Astrocyte (in vitro differentiated cells and primary cell): ENCODE data around the gene HMOX2. TPM values are rescaled to one million over a fixed set of nuclear protein-coding genes. Genes with fewer than 3 reads are reported as not detected.

Experiments
- DNase-seq: peaks from one replicate; pipeline ENCODE4 v3.0.0-alpha.2; 2010; ENCODE audit warnings: low read depth
- FAIRE-seq: peaks from 2 replicates; lab custom pipeline; 2011; peaks lifted over from hg19 to GRCh38; lab: Jason Lieb, UNC
- H2AFZ ChIP-seq: 2 replicates; pipeline ENCODE4 v1.6.0; 2012; ENCODE audit warnings: low read depth, low read length, inconsistent platforms
- H3K27ac ChIP-seq: 2 replicates; pipeline ENCODE4 v1.5.1; 2011; ENCODE audit warnings: low read depth, low read length, inconsistent platforms
- H3K27me3 ChIP-seq: 2 replicates; pipeline ENCODE4 v1.6.0; 2011; ENCODE audit warnings: low read length, inconsistent platforms; ENCODE audit not compliant: insufficient read depth
- H3K36me3 ChIP-seq: 2 replicates; pipeline ENCODE4 v1.5.1; 2011; ENCODE audit warnings: low read length, inconsistent platforms; ENCODE audit not compliant: insufficient read depth
- H3K4me1 ChIP-seq: 2 replicates; pipeline ENCODE4 v1.5.1; 2011; ENCODE audit warnings: low read length, inconsistent platforms; ENCODE audit not compliant: insufficient read depth
- H3K4me2 ChIP-seq: 2 replicates; pipeline ENCODE4 v1.6.0; 2012; ENCODE audit warnings: low read length, inconsistent platforms
- H3K4me3 ChIP-seq: 2 replicates; pipeline ENCODE4 v1.5.1; 2011; ENCODE audit warnings: low read depth, mild to moderate bottlenecking, low read length, inconsistent platforms; ENCODE audit not compliant: insufficient read depth
- H3K79me2 ChIP-seq: 2 replicates; pipeline ENCODE4 v1.6.0; 2012; ENCODE audit warnings: mild to moderate bottlenecking, low read length, inconsistent platforms; ENCODE audit not compliant: insufficient read depth
- H3K9ac ChIP-seq: 2 replicates; pipeline ENCODE4 v1.6.0; 2012; ENCODE audit warnings: mild to moderate bottlenecking, low read length, inconsistent platforms
- H3K9me3 ChIP-seq: 2 replicates; pipeline ENCODE4 v1.5.1; 2012; ENCODE audit warnings: low read depth, mild to moderate bottlenecking, low read length, inconsistent platforms; ENCODE audit not compliant: insufficient read depth
- H4K20me1 ChIP-seq: 2 replicates; pipeline ENCODE4 v1.6.0; 2012; ENCODE audit warnings: low read length, inconsistent platforms; ENCODE audit not compliant: insufficient read depth
- H3K27ac Mint-ChIP-seq: one replicate; pipeline ENCODE4 v1.8.0; 2021; ENCODE audit warnings: mild to moderate bottlenecking, mixed read lengths; ENCODE audit not compliant: unreplicated experiment
- H3K27me3 Mint-ChIP-seq: one replicate; pipeline ENCODE4 v1.8.0; 2021; ENCODE audit warnings: low read depth, mixed read lengths; ENCODE audit not compliant: unreplicated experiment
- H3K36me3 Mint-ChIP-seq: one replicate; pipeline ENCODE4 v1.8.0; 2021; ENCODE audit warnings: low read depth, mixed read lengths; ENCODE audit not compliant: unreplicated experiment
- H3K4me1 Mint-ChIP-seq: one replicate; pipeline ENCODE4 v1.8.0; 2021; ENCODE audit warnings: low read depth, mixed read lengths; ENCODE audit not compliant: unreplicated experiment
- H3K4me3 Mint-ChIP-seq: one replicate; pipeline ENCODE4 v1.8.0; 2021; ENCODE audit warnings: mild to moderate bottlenecking, moderate library complexity, mixed read lengths; ENCODE audit not compliant: unreplicated experiment
- H3K9me3 Mint-ChIP-seq: one replicate; pipeline ENCODE4 v1.8.0; 2021; ENCODE audit warnings: mild to moderate bottlenecking, mixed read lengths; ENCODE audit not compliant: unreplicated experiment
- CTCF ChIP-seq: IDR thresholded peaks from 2 replicates; pipeline ENCODE4 v1.5.1; 2011; ENCODE audit warnings: low read depth, mild to moderate bottlenecking, inconsistent platforms, low read length, moderate library complexity; ENCODE audit not compliant: insufficient read depth
- EZH2 ChIP-seq: IDR thresholded peaks from 2 replicates; pipeline ENCODE4 v1.6.1; 2012; ENCODE audit warnings: mild to moderate bottlenecking, low read length, inconsistent platforms; ENCODE audit not compliant: insufficient read depth
- total RNA-seq: library from RNA; stranded (reverse); gene quantifications from 2 replicates; pipeline ENCODE4 v1.2.1, GENCODE V29; 2021

The HMOX2 gene
- total RNA-seq, 1 donor from 2014 or later: 64.9 TPM

DNA sequence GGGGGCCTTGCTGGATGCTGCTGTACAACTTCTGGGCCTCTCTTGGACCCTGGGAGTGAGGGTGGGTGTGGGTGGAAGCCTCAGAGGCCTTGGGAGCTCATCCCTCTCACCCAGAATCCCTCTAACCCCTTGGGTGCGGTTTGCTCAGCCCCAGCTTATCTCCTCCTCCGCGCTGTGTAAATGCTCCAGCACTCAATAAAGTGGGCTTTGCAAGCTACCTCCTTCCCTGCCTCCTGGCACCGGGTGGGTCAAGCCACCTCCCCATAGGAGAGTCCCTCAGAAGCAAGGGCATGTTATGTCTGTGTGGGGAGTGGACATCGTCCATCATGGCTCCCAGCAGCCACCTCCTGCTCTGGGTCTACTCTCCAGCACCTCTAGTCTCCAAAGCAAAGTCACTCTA is 33.9 kb downstream of the HMOX2 start:
- no peaks in the 10 kb centered on the region for H3K9me3 ChIP-seq
- FAIRE-seq (no peak), DNase-seq (no peak)
- no peak overlapping the region for H2AFZ ChIP-seq
- H3K4me1 ChIP-seq: no peaks in the 10 kb centered on the region
- H3K4me3 Mint-ChIP-seq: no peak overlapping the region
- H3K4me3 ChIP-seq: no peak overlapping the region
- peaks cover 4% of the 10 kb centered on the region for H3K36me3 Mint-ChIP-seq
- H3K9me3 Mint-ChIP-seq: no peaks in the 10 kb centered on the region
- H3K27ac ChIP-seq: no peak overlapping the region
- H3K27ac Mint-ChIP-seq: no peak overlapping the region
- peaks cover 24% of the 10 kb centered on the region for H3K36me3 ChIP-seq
- H3K27me3 ChIP-seq: no peaks in the 10 kb centered on the region
- no peaks in the 10 kb centered on the region for H3K27me3 Mint-ChIP-seq
- no peak overlapping the region for H3K9ac ChIP-seq
- H3K4me1 Mint-ChIP-seq: peaks cover 12% of the 10 kb centered on the region
- H4K20me1 ChIP-seq: peaks cover 59% of the 10 kb centered on the region
- TF ChIP-seq CTCF (no peak), EZH2 (no peak)
- H3K79me2 ChIP-seq: peaks cover 12% of the 10 kb centered on the region
- H3K4me2 ChIP-seq: no peak overlapping the region

GRCh38 chr16:4510747-4511426 is 34.7 kb downstream of the HMOX2 start:
- Histone ChIP-seq H3K79me2 (peaks cover 6% of the 10 kb centered on the region), H4K20me1 (peaks cover 58% of the 10 kb centered on the region), H3K27me3 (no peaks in the 10 kb centered on the region), H3K36me3 (peaks cover 24% of the 10 kb centered on the region), H3K4me3 (no peak overlapping the region), H3K9me3 (no peaks in the 10 kb centered on the region), H3K27ac (no peak overlapping the region), H3K4me2 (no peak overlapping the region), H3K9ac (no peak overlapping the region), H2AFZ (no peak overlapping the region), H3K4me1 (no peaks in the 10 kb centered on the region)
- H3K27me3 Mint-ChIP-seq: no peaks in the 10 kb centered on the region
- TF ChIP-seq CTCF (no peak), EZH2 (no peak)
- peaks cover 14% of the 10 kb centered on the region for H3K4me1 Mint-ChIP-seq
- H3K27ac Mint-ChIP-seq: peak overlapping the region; percentile 2
- peaks cover 4% of the 10 kb centered on the region for H3K36me3 Mint-ChIP-seq
- DNase-seq (no peak), FAIRE-seq (no peak)
- no peak overlapping the region for H3K4me3 Mint-ChIP-seq
- H3K9me3 Mint-ChIP-seq: no peaks in the 10 kb centered on the region

- H3K4me3 ChIP-seq: no peak overlapping the region
- no peaks in the 10 kb centered on the region for H3K9me3 Mint-ChIP-seq
- H3K27me3 ChIP-seq: no peaks in the 10 kb centered on the region
- no peaks in the 10 kb centered on the region for H3K9me3 ChIP-seq
- H3K36me3 Mint-ChIP-seq: peaks cover 4% of the 10 kb centered on the region
- peak overlapping the region; percentile 2 for H3K27ac Mint-ChIP-seq
- no peaks in the 10 kb centered on the region for H3K27me3 Mint-ChIP-seq
- no peak overlapping the region for H2AFZ ChIP-seq
- peaks cover 6% of the 10 kb centered on the region for H3K79me2 ChIP-seq
- H3K27ac ChIP-seq: no peak overlapping the region
- peak; percentile 42 for TF ChIP-seq CTCF
- no peak for TF ChIP-seq EZH2
- H3K36me3 ChIP-seq: peaks cover 24% of the 10 kb centered on the region
- peaks cover 17% of the 10 kb centered on the region for H3K4me1 Mint-ChIP-seq
- H4K20me1 ChIP-seq: peaks cover 54% of the 10 kb centered on the region
- H3K9ac ChIP-seq: no peak overlapping the region
- no peak for FAIRE-seq
- H3K4me2 ChIP-seq: no peak overlapping the region
- no peaks in the 10 kb centered on the region for H3K4me1 ChIP-seq
- DNase-seq: no peak
- H3K4me3 Mint-ChIP-seq: no peak overlapping the region
These were observed 35.4 kb downstream of the HMOX2 start for GRCh38 chr16:4511441-4512082.
